PC-9 (cell line): ENCODE results near the gene IGFBP5.

Experiments used
- CTCF ChIP-seq: fragments of 200-600 bp; sonication (generic); conservative IDR thresholded peaks from 2 replicates; pipeline ENCODE4 v1.6.1; 2017; ENCODE audit warnings: mixed run types, antibody characterized with exemption, mild to moderate bottlenecking, moderate library complexity
- EZH2 ChIP-seq: fragments of 200-600 bp; sonication (generic); IDR thresholded peaks from 2 replicates; pipeline ENCODE4 v1.8.0; 2017; ENCODE audit warnings: antibody characterized with exemption, low read depth

- TF ChIP-seq CTCF = no peak
- no peak for TF ChIP-seq EZH2
Measured at GRCh38 chr2:216658757-216659156, 36.6 kb downstream of the IGFBP5 start.
